Memory B cell (primary cell): ENCODE measurements around the gene MIDN.

Experiments
- ATAC-seq: fragments of 150-1000 bp; cut with Tn5 transposase; 2 replicates; pipeline ENCODE4 v1.10.0; 2021; ENCODE audit warnings: low read depth, mild to moderate bottlenecking, moderate library complexity
- DNase-seq, 2 donors: peaks; one replicate each; pipeline ENCODE4 v3.0.0; 2022; ENCODE audit warnings: low spot score in 2 of 2
- H3K27ac Mint-ChIP-seq: one replicate; pipeline ENCODE4 v1.8.0; 2022; ENCODE audit warnings: mild to moderate bottlenecking, moderate library complexity, mixed read lengths
- H3K27me3 Mint-ChIP-seq: one replicate; pipeline ENCODE4 v1.8.0; 2022; ENCODE audit warnings: mixed read lengths
- H3K36me3 Mint-ChIP-seq: one replicate; pipeline ENCODE4 v1.8.0; 2022; ENCODE audit warnings: mild to moderate bottlenecking, mixed read lengths
- H3K4me1 Mint-ChIP-seq: one replicate; pipeline ENCODE4 v1.8.0; 2022; ENCODE audit warnings: mixed read lengths
- H3K4me3 Mint-ChIP-seq: one replicate; pipeline ENCODE4 v1.8.0; 2022; ENCODE audit warnings: mild to moderate bottlenecking, moderate library complexity, mixed read lengths
- H3K9me3 Mint-ChIP-seq: one replicate; pipeline ENCODE4 v1.8.0; 2022; ENCODE audit warnings: mixed read lengths

The MIDN gene

DNA sequence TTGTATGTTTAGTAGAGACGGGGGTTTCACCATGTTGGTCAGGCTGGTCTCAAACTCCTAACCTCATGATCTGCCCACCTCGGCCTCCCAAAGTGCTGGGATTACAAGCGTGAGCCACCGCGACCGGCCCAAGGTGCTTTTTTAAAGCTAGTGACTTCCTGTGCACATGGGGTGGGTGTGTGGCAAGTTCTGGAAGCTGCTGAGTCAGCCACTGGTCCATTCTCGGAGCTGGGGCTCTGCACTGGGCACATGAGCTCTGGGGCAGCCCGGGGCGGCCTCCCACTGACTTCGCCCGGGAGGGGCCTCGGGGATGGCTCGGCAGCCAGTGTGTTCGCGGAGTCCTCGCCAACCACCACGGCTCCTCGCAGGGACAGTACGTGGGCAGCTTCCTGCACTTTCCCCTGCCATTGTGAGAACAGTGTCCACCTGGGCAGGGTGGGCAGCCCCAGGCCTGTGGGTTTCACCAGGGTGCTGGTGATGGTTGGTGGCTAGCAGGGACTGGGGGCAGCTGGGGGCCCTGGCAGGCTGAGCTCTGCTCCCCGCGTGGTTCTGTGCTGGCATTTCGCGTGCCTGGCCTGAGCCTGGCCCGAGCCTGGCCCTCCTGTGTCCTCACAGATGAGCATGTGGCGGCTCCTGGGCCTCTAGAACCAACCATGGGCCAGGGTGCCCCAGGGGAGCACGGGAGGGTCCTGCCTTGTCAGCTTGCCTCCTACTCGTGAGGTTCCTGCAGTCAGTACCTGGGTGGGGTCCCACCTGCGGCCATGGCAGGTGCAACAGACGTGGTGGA lies 22.8 kb upstream of the MIDN start:
- no peak overlapping the region for H3K4me3 Mint-ChIP-seq
- H3K27me3 Mint-ChIP-seq = no peaks in the 10 kb centered on the region
- H3K27ac Mint-ChIP-seq = no peak overlapping the region
- DNase-seq (no peak), ATAC-seq (no peak)
- no peaks in the 10 kb centered on the region for H3K9me3 Mint-ChIP-seq
- H3K4me1 Mint-ChIP-seq = no peaks in the 10 kb centered on the region
- H3K36me3 Mint-ChIP-seq = peaks cover 3% of the 10 kb centered on the region

DNA sequence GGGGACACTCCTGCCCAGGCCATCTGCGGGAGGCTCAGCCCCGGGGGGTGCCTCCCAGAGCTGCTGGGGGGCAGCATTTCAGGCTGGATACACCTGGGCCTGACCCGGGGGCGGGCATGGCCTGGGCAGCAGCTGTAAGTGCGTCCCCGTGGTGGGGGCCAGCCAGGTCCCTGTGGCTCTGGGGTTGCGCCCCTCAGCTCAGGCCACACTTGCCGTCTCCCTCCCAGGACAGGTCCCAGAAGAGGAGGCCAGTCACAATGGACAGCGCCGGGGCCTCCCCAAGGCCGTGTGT lies 22.2 kb upstream of the MIDN start:
- Mint-ChIP-seq H3K36me3 (peaks cover 3% of the 10 kb centered on the region), H3K4me3 (no peak overlapping the region), H3K27ac (no peak overlapping the region), H3K9me3 (no peaks in the 10 kb centered on the region), H3K27me3 (no peaks in the 10 kb centered on the region), H3K4me1 (no peaks in the 10 kb centered on the region)
- no peak for DNase-seq
- no peak for ATAC-seq

DNA sequence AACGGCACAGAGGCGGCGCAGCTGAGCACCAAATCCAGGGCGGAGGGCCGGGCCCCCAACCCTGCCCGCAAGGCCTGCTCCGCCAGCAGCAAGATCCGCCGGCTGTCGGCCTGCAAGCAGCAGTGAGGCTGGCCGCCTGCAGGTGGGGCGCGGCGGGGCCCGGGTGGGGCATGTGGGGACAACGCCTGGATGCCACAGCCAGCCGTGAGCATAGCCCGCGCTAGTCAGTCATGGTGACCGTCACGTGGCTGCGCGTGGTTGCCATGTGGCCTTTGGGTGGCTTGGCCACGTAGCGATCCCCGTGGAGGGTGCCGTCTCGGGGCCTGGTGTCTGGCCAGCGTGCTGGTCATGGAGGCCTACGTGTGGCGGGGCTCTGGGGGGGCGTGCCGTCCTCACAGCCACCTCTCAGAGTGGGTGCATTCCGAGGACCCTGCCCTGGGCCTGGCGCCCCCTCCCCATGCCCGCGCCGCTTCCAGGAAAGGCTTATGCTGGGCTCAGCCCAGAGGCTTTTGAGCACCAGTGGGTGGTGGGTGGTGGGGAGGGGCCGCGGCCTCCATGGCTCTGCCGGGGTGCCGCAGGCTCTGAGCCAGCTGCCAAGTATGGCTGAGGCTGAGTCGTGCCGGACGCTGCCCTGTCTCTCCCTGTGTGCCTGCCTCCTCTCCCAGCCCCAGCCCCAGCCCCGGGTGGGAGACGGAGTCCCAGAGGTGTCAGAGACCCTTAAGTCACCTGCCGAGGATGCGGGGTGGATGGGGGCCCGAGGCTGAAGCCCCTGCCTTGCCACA lies 21.7 kb upstream of the MIDN start:
- H3K36me3 Mint-ChIP-seq = peaks cover 3% of the 10 kb centered on the region

DNA sequence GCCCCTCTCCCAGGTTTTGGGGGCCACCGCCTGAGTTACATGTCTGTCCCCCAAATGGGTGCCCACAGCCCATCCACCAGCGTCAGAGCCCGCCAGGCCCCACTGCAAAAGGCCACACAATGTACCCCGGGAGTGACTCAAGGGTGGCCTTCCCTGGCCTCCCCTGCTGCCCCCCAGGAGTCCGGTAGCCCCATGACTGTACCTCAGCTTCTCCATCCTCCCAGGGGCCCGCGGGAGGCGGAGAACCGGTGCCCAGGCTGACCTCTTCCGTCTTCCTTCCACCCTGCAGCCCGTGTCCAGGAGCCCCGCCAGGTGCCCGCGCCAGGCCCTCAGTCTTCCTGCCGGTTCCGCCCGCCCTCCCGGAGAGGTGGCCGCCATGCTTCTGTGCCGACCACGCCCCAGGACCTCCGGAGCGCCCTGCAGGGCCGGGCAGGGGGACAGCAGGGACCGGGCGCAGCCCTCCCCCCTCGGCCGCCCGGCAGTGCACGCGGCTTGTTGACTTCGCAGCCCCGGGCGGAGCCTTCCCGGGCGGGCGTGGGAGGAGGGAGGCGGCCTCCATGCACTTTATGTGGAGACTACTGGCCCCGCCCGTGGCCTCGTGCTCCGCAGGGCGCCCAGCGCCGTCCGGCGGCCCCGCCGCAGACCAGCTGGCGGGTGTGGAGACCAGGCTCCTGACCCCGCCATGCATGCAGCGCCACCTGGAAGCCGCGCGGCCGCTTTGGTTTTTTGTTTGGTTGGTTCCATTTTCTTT lies 20.9 kb upstream of the MIDN start:
- H3K9me3 Mint-ChIP-seq = no peaks in the 10 kb centered on the region
- H3K4me1 Mint-ChIP-seq = no peaks in the 10 kb centered on the region
- H3K4me3 Mint-ChIP-seq = no peak overlapping the region
- no peak overlapping the region for H3K27ac Mint-ChIP-seq
- no peaks in the 10 kb centered on the region for H3K27me3 Mint-ChIP-seq
- DNase-seq (no peak), ATAC-seq (no peak)
- peaks cover 3% of the 10 kb centered on the region for H3K36me3 Mint-ChIP-seq

More for the DNA sequence above, 21.7 kb upstream of the MIDN start:
- no peak for DNase-seq
- no peaks in the 10 kb centered on the region for H3K27me3 Mint-ChIP-seq
- no peaks in the 10 kb centered on the region for H3K9me3 Mint-ChIP-seq
- ATAC-seq = no peak
- no peaks in the 10 kb centered on the region for H3K4me1 Mint-ChIP-seq
- H3K27ac Mint-ChIP-seq = no peak overlapping the region
- H3K4me3 Mint-ChIP-seq = no peak overlapping the region

DNA sequence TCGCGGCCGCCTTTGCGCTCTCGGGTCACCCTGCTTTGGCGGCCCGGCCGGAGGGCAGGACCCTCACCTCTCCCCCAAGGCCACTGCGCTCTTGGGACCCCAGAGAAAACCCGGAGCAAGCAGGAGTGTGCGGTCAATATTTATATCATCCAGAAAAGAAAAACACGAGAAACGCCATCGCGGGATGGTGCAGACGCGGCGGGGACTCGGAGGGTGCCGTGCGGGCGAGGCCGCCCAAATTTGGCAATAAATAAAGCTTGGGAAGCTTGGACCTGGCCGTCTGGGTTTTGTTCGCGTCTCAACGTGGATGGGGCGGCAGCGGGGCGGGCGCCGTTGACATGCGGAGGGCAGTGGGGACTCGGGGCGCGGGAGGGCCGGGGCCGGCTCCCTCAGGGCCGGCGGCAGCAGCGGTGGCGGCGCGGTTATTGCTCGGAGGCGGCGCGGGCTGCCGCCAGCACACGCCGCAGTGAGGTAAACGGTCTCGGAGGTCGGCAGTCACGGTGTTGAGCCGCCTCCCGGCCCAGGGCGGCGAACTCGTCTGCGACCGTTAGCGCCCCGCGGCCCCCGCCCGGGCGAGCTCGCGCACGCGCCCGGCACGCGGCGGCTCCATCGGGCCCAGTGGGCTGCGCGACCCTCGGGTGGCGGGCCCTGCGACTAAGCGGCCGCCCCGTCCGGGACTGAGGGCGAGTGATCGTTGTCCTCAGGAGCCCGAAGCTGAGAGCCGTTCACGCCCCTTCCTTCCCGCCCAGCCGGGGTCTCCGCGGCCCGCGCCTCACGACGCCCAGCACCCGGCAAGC lies 20.0 kb upstream of the MIDN start:
- Mint-ChIP-seq H3K4me3 (no peak overlapping the region), H3K9me3 (no peaks in the 10 kb centered on the region), H3K4me1 (no peaks in the 10 kb centered on the region), H3K27ac (no peak overlapping the region), H3K36me3 (peaks cover 3% of the 10 kb centered on the region), H3K27me3 (no peaks in the 10 kb centered on the region)
- DNase-seq = no peak
- ATAC-seq = no peak

DNA sequence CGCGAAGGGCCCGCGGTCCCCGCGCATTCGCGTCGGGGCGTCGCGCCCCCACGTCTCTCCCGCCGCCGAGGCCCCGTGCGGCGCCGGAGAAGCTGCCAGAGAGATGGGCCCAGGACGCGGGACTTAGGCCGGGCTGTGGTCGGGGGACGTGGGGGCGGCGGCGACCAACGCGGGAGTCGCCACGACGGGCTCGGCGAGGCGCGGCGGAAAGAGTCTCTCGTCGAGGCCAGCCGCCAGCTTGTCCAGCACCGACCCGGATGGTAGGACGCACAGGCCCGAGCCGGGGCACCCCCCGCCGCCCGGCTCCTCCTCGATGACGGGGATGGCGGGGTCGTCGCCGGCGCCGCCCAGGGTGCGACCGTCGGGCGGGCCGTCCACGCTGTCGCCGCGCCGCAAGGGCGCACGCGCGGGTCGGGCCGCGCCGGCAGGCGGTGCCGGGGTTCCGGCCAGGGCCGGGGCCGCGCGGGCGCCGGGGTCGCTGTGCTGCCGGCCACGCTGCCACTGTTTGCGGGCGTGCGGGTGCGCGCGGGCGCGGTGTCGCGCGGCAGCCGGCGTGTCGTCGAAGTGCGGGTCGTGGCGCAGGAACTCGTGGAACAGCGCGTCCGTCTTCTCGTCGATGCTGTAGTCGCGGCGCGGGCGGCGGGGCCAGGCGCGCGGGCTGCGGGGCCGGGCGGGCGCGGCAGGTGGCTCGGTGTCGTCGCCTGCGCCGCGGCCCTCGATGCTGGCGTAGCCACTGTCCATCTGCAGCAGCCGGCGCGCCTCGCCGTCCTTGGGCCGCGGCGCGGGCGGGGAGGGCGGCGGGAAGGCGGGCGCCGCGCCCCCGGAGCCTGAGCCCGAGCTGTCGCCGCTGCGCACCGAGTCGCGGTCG lies 19.1 kb upstream of the MIDN start:
- Mint-ChIP-seq H3K4me1 (no peaks in the 10 kb centered on the region), H3K4me3 (no peak overlapping the region), H3K27me3 (no peaks in the 10 kb centered on the region), H3K27ac (no peak overlapping the region), H3K9me3 (no peaks in the 10 kb centered on the region), H3K36me3 (peaks cover 3% of the 10 kb centered on the region)
- DNase-seq (no peak), ATAC-seq (no peak)

DNA sequence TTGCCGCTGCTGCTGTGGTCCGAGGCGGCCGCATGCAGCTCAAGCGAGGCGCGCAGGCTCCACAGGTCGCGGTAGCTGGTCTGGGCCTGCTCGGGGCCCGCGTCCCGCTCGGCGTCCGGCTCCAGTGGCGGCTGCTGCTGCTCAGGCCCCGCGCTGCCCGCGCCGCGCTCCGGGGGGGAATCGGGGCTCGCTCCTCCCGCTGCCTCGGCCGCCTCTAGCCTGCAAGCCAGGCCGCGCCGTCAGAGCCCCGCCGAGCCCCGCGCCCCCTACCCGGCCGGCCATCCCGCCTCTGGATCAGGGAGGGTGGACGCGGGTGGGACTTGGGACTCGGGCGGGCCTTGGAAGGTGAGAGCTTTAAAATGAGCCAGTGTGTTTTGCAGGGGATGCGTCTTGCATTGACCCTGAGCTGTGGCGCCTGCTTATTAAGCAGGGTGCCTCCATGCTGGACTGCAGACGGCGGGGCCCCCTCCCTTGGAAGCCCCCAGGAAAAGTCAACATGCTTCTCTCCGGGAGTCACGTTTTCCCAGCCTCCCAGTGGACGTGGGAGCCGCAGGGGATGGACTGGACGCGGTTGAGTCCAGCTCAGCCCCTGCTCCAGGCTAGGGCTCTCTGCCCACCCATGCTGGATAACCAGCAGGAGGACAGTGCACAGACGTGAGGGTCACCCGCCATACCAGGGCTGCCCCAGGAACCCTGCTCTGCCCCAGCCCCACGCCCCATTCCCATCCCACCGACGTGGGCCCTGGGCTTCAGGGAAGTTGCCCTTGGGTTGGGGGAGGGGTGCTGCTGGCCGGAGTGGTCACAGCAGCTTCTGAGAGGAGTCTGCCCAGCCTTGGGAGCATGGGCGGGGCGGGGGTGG lies 18.2 kb upstream of the MIDN start:
- Mint-ChIP-seq H3K4me1 (no peaks in the 10 kb centered on the region), H3K36me3 (peaks cover 3% of the 10 kb centered on the region), H3K27me3 (no peaks in the 10 kb centered on the region), H3K27ac (no peak overlapping the region), H3K4me3 (no peak overlapping the region), H3K9me3 (no peaks in the 10 kb centered on the region)
- no peak for DNase-seq
- no peak for ATAC-seq

DNA sequence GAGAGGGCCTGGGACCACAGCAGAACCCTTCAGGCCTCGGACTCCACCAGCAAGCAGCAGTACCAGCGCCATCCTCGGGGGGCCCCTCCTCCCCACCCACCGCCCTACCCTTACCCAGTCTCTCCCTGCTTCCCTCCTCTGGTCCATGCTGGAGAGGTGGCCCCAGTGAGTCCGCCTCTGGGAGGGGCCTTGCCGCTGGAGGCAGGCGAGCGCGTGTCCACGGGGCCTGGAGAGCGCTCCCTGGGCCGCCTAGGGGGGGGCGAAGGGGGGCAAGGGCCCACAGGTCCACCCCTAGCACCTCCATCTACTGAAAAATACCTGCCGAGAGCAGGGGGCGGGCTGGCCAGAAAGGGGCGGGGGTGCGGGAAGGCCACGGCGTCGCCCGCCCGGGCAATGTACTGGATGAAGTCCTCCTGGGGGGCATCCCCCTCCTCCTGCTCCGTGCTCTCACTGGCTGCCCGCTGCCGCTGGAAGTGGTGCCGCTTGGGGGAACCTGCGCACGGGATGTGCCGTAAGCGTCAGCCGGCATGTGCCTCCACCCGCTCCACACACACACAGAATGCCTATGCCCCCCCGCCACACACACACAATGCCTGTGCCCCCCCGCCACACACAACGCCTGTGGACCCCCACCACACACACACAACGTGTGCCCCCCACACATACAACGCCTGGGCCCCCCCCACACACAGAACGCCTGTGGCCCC lies 17.4 kb upstream of the MIDN start:
- H3K36me3 Mint-ChIP-seq = peaks cover 3% of the 10 kb centered on the region
- ATAC-seq (no peak), DNase-seq (no peak)
- no peaks in the 10 kb centered on the region for H3K4me1 Mint-ChIP-seq
- no peaks in the 10 kb centered on the region for H3K27me3 Mint-ChIP-seq
- H3K4me3 Mint-ChIP-seq = no peak overlapping the region
- no peaks in the 10 kb centered on the region for H3K9me3 Mint-ChIP-seq
- H3K27ac Mint-ChIP-seq = no peak overlapping the region

DNA sequence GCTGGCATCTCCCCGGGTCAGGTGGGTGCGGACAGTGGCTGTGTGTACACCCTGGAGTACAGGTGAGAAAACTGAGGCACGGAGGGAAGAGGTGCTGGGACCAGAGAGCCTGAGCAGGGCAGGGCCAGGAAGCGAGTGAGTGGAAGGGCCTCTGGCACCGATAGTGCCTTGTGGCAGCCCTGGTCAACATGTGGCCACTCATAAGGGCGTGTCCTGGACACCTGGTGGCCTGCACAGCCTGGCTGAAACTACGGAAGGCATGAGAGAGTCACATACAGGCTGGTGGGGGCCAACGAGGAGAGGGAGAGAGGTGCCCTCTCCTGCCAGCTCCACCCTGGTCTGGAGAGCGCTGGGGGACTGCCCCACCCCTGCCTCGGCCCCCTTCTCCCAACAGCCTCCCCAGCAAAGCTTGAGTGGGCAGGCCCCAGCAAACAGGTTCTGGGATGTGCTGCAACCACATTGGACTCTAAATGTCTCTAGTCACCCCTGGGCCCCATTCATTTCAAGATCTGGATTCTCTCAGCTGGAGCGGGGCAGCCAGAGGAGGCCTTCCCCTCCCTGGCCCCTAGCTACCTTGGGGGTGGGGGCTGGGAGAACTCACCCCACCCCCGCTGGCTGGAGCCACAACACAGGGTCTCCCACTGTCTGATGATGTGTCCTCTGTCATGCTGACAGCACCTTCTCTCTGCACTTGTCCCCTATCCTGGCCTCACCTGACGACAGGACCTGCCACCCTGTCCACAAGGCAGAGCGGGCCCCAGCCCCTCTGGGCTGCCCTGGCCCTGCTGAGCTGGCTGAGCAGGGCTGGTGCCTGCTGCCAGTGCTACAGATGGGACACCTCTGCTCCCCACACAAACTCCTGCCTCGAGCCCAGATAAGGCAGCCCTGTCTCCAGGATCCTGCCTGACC lies 16.4 kb upstream of the MIDN start:
- ATAC-seq = no peak
- no peaks in the 10 kb centered on the region for H3K27me3 Mint-ChIP-seq
- DNase-seq = no peak
- H3K27ac Mint-ChIP-seq = peak overlapping the region; percentile 41
- no peak overlapping the region for H3K4me3 Mint-ChIP-seq
- no peaks in the 10 kb centered on the region for H3K4me1 Mint-ChIP-seq
- no peaks in the 10 kb centered on the region for H3K9me3 Mint-ChIP-seq
- H3K36me3 Mint-ChIP-seq = peaks cover 3% of the 10 kb centered on the region

GRCh38 chr19:1232652-1233072 lies 15.7 kb upstream of the MIDN start:
- DNase-seq (no peak), ATAC-seq (no peak)
- Mint-ChIP-seq H3K27me3 (no peaks in the 10 kb centered on the region), H3K27ac (peak overlapping the region; percentile 41), H3K36me3 (peaks cover 3% of the 10 kb centered on the region), H3K4me1 (no peaks in the 10 kb centered on the region), H3K4me3 (no peak overlapping the region), H3K9me3 (no peaks in the 10 kb centered on the region)

GRCh38 chr19:1233115-1233667 lies 15.2 kb upstream of the MIDN start:
- ATAC-seq (no peak), DNase-seq (no peak)
- H3K36me3 Mint-ChIP-seq = peaks cover under 1% of the 10 kb centered on the region
- H3K27ac Mint-ChIP-seq = no peak overlapping the region
- H3K27me3 Mint-ChIP-seq = peaks cover under 1% of the 10 kb centered on the region
- no peaks in the 10 kb centered on the region for H3K9me3 Mint-ChIP-seq
- no peak overlapping the region for H3K4me3 Mint-ChIP-seq
- peaks cover under 1% of the 10 kb centered on the region for H3K4me1 Mint-ChIP-seq
